ENCODE data around the gene PTPN4.

Gene PTPN4

DNA sequence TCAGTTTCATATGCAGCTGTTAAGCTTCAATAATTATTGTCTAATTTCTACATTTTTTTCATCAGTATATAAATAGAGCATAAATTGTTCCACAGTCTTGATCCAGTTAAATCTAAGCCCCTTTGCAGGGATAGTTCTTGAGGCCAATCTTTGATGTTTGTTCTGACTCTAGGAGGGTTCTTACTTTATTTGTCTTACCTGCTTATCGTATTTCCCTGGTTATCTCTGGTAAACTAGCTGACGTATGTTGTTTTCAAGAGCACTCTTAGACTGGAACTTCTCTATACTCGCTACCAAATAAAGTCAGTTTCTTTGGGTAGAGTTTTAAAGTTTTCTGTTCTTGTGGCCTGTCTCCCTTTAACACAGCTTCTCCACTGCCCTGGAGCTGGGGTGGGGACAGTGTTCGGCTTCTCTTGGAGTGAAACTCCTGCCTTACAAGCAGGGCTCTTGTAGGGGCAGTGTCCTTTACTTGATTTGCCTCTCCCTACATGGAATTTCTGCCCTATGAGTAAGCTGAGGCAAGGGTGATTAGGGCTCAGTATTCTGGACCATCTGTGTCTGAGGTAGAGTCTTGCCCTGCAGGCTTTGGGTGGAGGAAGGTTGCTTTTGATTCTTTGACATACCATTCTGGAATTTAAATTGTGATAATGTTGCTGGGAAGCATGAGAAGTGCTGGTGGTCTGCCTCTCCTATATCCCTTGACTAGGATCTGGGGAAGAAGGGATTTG, 90.3 kb downstream of the PTPN4 start:
- TF ChIP-seq, protein P1, sequence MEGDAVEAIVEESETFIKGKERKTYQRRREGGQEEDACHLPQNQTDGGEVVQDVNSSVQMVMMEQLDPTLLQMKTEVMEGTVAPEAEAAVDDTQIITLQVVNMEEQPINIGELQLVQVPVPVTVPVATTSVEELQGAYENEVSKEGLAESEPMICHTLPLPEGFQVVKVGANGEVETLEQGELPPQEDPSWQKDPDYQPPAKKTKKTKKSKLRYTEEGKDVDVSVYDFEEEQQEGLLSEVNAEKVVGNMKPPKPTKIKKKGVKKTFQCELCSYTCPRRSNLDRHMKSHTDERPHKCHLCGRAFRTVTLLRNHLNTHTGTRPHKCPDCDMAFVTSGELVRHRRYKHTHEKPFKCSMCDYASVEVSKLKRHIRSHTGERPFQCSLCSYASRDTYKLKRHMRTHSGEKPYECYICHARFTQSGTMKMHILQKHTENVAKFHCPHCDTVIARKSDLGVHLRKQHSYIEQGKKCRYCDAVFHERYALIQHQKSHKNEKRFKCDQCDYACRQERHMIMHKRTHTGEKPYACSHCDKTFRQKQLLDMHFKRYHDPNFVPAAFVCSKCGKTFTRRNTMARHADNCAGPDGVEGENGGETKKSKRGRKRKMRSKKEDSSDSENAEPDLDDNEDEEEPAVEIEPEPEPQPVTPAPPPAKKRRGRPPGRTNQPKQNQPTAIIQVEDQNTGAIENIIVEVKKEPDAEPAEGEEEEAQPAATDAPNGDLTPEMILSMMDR (conservative IDR thresholded peaks at IDR 0.05; ENCODE audit: low read depth, low read length) = no peak
- DNase-seq (ENCODE audit: low read depth) = no peak

DNA sequence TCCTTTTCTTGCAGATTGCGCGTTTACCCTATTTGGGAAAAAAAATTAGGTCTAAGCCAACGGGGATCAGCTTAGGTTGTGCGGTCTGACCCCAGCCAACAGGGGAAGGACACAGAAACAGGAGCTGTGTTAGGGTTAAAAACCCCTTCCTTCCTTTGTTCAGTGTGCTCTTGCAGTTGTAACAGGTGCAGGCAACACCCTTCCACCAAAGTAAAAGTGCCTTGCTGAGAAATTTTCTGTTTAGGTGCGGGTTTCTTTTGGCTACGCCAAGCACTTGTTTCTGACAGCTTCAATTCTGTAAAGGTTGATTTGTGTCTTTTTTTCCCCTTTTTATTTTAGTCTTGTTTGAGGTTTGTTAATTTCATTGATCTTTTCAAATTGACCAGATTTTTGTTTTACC, 92.5 kb downstream of the PTPN4 start:
- no peak for DNase-seq (ENCODE audit: low read depth)
- no peak overlapping the region for H3K4me3 ChIP-seq (ENCODE audit: low read depth, low read length)
- TF ChIP-seq, protein P1 (conservative IDR thresholded peaks at IDR 0.05; ENCODE audit: low read depth, low read length) = no peak

More for the DNA sequence above, 90.3 kb downstream of the PTPN4 start:
- no peak overlapping the region for H3K4me3 ChIP-seq (ENCODE audit: low read depth, low read length)

DNA sequence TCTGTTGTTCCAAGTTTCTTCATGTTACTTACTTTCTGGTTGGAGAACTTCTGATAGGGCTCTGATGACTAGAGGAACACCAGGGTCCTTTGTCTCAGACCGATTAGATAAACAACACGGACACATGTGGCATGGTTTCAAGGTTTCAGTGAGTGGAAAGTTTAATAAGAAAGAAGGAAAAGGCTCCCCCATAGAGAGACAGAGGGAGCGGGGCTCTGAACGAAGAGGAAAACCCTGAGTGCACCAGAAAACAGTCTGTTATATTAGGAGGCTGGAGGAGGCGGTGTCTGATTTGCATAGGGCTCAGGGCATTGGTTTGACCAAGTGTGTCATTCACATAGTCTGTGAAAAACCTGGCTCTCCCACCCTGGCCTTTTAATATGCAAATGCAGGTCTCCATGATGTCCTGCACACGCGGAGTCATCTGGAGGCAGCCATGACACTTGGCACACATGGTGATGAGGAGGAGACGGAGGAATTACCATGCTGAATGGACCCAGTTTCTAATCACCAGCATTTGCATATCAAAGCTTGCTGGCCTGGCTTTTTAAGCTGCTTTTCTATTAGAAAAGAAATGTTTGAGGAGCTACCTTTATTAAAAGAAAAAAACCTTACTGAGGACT, 94.2 kb downstream of the PTPN4 start:
- TF ChIP-seq, protein P1 (conservative IDR thresholded peaks at IDR 0.05; ENCODE audit: low read depth, low read length) = no peak
- no peak overlapping the region for H3K4me3 ChIP-seq (ENCODE audit: low read depth, low read length)
- DNase-seq (ENCODE audit: low read depth) = no peak

DNA sequence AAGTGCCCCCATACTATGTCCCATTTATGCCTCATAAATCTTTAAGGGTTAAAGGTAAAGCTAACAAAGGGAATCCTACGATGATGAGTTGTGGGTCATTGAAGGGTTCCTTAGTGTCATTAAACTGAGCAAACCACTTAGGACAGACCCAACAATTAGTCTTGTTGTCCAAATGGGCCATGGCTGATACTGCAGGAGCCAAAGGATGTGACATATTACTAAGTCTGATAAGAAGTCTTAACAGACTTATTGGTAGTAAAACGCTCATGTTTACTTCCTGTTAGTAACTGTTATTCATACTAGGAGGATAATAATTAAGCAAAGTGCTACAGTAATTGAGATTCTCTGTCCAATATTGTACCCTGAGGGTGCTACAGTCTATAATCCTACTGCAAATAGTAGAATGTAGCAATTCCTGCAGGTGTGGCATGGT, 96.8 kb downstream of the PTPN4 start:
- no peak overlapping the region for H3K4me3 ChIP-seq (ENCODE audit: low read depth, low read length)
- TF ChIP-seq, protein P1 (conservative IDR thresholded peaks at IDR 0.05; ENCODE audit: low read depth, low read length) = no peak
- no peak for DNase-seq (ENCODE audit: low read depth)

DNA sequence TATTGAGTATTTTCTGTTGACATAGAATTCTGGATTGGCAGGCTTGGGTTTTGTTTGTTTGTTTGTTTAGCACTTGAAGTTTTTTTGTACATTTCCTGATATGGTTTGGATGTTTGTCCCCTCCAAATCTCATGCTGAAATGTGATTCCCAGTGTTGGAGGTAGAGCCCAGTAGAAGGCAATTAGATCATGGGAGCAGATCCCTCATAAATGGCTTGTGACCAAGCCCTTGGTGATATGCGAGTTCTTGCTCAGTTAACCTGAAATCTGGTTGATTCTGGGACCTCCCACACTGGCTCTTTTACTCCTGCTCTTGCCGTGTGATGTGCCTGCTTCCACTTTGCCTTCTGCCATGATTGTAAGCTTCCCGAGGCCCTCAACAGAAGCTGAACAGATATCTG, 98.0 kb downstream of the PTPN4 start:
- TF ChIP-seq, protein P1 (conservative IDR thresholded peaks at IDR 0.05; ENCODE audit: low read depth, low read length) = no peak
- no peak overlapping the region for H3K4me3 ChIP-seq (ENCODE audit: low read depth, low read length)
- no peak for DNase-seq (ENCODE audit: low read depth)

DNA sequence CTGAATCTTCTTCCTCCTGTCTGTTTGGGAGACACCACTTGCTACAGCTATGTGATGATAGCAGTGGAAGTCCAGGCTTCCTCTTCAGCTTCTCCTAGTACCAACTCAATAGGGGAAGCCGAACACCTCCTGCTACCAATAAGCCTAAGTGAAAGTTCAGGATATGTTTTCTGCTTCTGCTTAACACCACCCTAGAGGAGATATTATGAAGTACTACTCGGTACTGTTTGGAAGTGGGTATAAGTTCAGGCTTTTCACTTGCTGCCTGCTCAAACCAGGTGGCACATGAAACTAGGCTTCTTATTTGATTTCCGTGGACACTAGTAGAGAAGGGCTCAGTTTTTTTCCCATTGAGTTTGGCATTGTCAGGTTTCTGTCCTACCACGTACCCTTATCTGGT, 99.8 kb downstream of the PTPN4 start:
- TF ChIP-seq, protein P1 (conservative IDR thresholded peaks at IDR 0.05; ENCODE audit: low read depth, low read length) = no peak
- H3K4me3 ChIP-seq (ENCODE audit: low read depth, low read length) = no peak overlapping the region
- no peak for DNase-seq (ENCODE audit: low read depth)

DNA sequence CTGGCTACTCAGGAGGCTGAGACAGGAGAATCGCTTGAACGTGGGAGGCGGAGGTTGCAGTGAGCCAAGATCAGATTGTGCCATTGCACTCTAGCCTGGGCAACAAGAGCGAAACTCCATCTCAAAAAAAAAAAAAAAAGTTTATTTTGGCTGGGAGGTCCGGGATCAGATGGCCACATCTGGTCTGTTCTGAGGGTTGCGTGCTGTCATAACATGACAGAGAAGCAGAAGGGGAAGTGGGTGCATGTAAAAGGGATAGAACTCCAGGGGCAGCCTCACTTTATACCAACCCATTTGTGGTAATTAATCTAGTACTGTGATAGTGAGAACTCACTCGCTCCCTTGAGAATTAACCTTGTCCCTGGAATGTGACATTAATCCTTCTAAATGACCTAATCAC, 101.2 kb downstream of the PTPN4 start:
- no peak for DNase-seq (ENCODE audit: low read depth)
- TF ChIP-seq, protein P1 (conservative IDR thresholded peaks at IDR 0.05; ENCODE audit: low read depth, low read length) = no peak
- no peak overlapping the region for H3K4me3 ChIP-seq (ENCODE audit: low read depth, low read length)

Data from choroid plexus epithelial cell (primary cell).